HepG2 (cell line): ENCODE measurements around the gene PGM3.

Experiments used
- BRCA1 ChIP-seq: sonication (generic); formaldehyde crosslinking; IDR thresholded peaks from 2 replicates; pipeline ENCODE4 v1.4.0; 2020; ENCODE audit warnings: missing genetic modification reagents
- EP300 ChIP-seq, 3 experiments: sonication (generic) in 1 of 3; formaldehyde crosslinking in 1 of 3; IDR thresholded peaks; 2 replicates each; pipeline versions ENCODE4 v1.5.1 to v1.6.1; 2011 to 2020; ENCODE audit warnings: low read depth in 2 of 3, low read length in 2 of 3, borderline replicate concordance in 1 of 3, improper control_type of control experiment in 1 of 3, mild to moderate bottlenecking in 1 of 3, missing genetic modification reagents in 1 of 3, moderate library complexity in 1 of 3
- ESRRA ChIP-seq: sonication (generic); formaldehyde crosslinking; IDR thresholded peaks from 2 replicates; pipeline ENCODE4 v1.5.1; 2020; ENCODE audit warnings: mild to moderate bottlenecking, low read depth, missing genetic modification reagents
- FOXM1 ChIP-seq: sonication (generic); formaldehyde crosslinking; IDR thresholded peaks from 2 replicates; pipeline ENCODE4 v1.5.0; 2020; ENCODE audit warnings: missing genetic modification reagents
- JUN ChIP-seq: sonication (generic); formaldehyde crosslinking; IDR thresholded peaks from 2 replicates; pipeline ENCODE4 v1.4.0; 2020; ENCODE audit warnings: mild to moderate bottlenecking, missing genetic modification reagents
- MXI1 ChIP-seq: IDR thresholded peaks from 3 replicates; pipeline ENCODE4 v1.6.1; 2012; ENCODE audit warnings: low read depth, low read length, inconsistent platforms, borderline replicate concordance
- NFIC ChIP-seq: IDR thresholded peaks from 2 replicates; pipeline ENCODE4 v1.6.1; 2012; ENCODE audit warnings: mild to moderate bottlenecking, low read length, inconsistent platforms
- NR2F6 ChIP-seq, 2 experiments: IDR thresholded peaks; 2 replicates each; pipeline ENCODE4 v1.6.1; 2016; ENCODE audit warnings: antibody characterized with exemption in 1 of 2, mild to moderate bottlenecking in 1 of 2
- NRL ChIP-seq: sonication (generic); formaldehyde crosslinking; IDR thresholded peaks from 2 replicates; pipeline ENCODE4 v1.5.0; 2020; ENCODE audit warnings: missing genetic modification reagents, mild to moderate bottlenecking, moderate library complexity, borderline replicate concordance
- POLR2AphosphoS5 ChIP-seq: IDR thresholded peaks from 2 replicates; pipeline ENCODE4 v1.6.1; 2012; ENCODE audit warnings: low read depth, low read length
- ZNF543 ChIP-seq: sonication (generic); formaldehyde crosslinking; IDR thresholded peaks from 2 replicates; pipeline ENCODE4 v1.4.0; 2020; ENCODE audit warnings: mild to moderate bottlenecking, missing genetic modification reagents
- ZNF883 ChIP-seq: sonication (generic); formaldehyde crosslinking; IDR thresholded peaks from 2 replicates; pipeline ENCODE4 v1.5.1; 2020; ENCODE audit warnings: mild to moderate bottlenecking, missing genetic modification reagents; ENCODE audit errors: not compliant biosample characterization
- TF ChIP-seq, protein P1 (sequence below): sonication (generic); formaldehyde crosslinking; IDR thresholded peaks from 2 replicates; pipeline ENCODE4 v1.4.0; 2020; ENCODE audit warnings: missing genetic modification reagents, borderline replicate concordance
- TF ChIP-seq, protein P2 (sequence below): sonication (generic); formaldehyde crosslinking; IDR thresholded peaks from 2 replicates; pipeline ENCODE4 v1.5.0; 2020; ENCODE audit warnings: mild to moderate bottlenecking, missing genetic modification reagents, moderate library complexity

DNA sequence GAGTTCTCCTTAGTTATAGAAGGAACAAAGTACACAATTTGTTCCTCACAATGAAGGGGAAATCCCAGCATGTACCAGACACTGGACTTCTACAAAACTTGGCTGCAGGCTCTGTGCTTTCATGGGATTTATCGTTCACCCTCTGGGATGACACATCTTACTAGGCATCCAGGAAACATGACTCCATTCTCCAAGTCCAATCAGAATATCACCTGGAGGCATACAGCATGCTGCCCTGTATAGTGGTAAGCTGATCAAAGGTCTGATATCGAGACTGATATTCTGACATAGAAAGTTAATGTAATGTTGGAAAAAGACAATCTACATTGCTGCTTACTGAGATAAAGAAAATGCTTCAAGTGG, 6.8 kb upstream of the PGM3 start:
- no peak for TF ChIP-seq FOXM1
- TF ChIP-seq EP300 (IDR thresholded peaks at IDR 0.05; ENCODE audit: low read depth in 2 of 2, low read length in 2 of 2): no peak
- TF ChIP-seq EP300 (CRISPR knock-in tag; IDR thresholded peaks at IDR 0.05; ENCODE audit: borderline replicate concordance): no peak
- TF ChIP-seq BRCA1: no peak
- TF ChIP-seq JUN (CRISPR knock-in tag): no peak
- TF ChIP-seq ESRRA (CRISPR knock-in tag): no peak
- TF ChIP-seq, protein P1, sequence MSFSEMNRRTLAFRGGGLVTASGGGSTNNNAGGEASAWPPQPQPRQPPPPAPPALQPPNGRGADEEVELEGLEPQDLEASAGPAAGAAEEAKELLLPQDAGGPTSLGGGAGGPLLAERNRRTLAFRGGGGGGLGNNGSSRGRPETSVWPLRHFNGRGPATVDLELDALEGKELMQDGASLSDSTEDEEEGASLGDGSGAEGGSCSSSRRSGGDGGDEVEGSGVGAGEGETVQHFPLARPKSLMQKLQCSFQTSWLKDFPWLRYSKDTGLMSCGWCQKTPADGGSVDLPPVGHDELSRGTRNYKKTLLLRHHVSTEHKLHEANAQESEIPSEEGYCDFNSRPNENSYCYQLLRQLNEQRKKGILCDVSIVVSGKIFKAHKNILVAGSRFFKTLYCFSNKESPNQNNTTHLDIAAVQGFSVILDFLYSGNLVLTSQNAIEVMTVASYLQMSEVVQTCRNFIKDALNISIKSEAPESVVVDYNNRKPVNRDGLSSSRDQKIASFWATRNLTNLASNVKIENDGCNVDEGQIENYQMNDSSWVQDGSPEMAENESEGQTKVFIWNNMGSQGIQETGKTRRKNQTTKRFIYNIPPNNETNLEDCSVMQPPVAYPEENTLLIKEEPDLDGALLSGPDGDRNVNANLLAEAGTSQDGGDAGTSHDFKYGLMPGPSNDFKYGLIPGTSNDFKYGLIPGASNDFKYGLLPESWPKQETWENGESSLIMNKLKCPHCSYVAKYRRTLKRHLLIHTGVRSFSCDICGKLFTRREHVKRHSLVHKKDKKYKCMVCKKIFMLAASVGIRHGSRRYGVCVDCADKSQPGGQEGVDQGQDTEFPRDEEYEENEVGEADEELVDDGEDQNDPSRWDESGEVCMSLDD: no peak
- TF ChIP-seq ZNF543: no peak
- no peak for TF ChIP-seq MXI1
- TF ChIP-seq NRL (CRISPR knock-in tag): no peak
- no peak for TF ChIP-seq NFIC
- TF ChIP-seq NR2F6 (IDR thresholded peaks at IDR 0.05): no peak
- no peak for TF ChIP-seq NR2F6 (CRISPR knock-in tag; IDR thresholded peaks at IDR 0.05)
- TF ChIP-seq, protein P2, sequence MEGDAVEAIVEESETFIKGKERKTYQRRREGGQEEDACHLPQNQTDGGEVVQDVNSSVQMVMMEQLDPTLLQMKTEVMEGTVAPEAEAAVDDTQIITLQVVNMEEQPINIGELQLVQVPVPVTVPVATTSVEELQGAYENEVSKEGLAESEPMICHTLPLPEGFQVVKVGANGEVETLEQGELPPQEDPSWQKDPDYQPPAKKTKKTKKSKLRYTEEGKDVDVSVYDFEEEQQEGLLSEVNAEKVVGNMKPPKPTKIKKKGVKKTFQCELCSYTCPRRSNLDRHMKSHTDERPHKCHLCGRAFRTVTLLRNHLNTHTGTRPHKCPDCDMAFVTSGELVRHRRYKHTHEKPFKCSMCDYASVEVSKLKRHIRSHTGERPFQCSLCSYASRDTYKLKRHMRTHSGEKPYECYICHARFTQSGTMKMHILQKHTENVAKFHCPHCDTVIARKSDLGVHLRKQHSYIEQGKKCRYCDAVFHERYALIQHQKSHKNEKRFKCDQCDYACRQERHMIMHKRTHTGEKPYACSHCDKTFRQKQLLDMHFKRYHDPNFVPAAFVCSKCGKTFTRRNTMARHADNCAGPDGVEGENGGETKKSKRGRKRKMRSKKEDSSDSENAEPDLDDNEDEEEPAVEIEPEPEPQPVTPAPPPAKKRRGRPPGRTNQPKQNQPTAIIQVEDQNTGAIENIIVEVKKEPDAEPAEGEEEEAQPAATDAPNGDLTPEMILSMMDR (CRISPR knock-in tag): no peak
- no peak for TF ChIP-seq POLR2AphosphoS5
- TF ChIP-seq ZNF883 (CRISPR knock-in tag): no peak
